ENCODE data around the gene SLC7A8.
"Not testable (repeated sequence)": the region's sequence is repeated elsewhere in the genome, so short reads cannot be mapped to it uniquely, and the experiment has no call there.

SLC7A8 gene

DNA sequence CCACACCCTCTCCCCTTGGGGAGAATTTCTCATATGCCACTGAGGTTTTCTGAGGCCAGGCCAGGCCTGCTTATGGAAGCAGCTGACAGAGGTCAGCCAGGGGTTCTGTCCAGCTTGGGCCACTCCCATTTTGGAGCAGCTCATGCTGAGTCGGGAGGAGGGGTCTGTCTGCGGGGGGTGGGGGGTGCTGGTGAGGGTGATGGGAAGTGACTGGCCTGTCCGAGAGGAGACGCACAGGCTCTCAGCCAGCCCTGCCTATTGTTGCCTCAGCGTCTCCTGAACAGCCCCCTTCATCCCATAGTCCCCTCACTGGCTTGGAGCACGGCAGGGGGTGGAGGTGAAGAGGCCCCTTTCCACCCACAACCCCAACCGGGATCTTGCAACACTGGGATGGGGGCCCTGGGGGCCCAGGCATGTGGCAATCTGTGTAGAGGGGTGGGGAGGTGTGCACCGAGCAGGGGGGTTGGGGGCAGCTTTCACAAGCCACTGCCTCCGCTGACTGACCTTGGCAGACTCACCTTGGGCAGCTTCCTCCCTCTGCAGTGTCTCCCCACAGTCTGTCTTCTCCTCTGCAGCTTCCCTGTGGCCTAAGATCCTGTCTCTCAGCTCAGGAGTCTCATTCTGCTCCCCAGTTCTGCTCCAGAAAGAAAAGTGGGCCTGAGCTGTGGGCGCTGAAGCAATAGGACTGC is 69.9 kb downstream of the SLC7A8 start:
- no peak for DNase-seq (ENCODE audit: low spot score)
- TF ChIP-seq, protein P1, sequence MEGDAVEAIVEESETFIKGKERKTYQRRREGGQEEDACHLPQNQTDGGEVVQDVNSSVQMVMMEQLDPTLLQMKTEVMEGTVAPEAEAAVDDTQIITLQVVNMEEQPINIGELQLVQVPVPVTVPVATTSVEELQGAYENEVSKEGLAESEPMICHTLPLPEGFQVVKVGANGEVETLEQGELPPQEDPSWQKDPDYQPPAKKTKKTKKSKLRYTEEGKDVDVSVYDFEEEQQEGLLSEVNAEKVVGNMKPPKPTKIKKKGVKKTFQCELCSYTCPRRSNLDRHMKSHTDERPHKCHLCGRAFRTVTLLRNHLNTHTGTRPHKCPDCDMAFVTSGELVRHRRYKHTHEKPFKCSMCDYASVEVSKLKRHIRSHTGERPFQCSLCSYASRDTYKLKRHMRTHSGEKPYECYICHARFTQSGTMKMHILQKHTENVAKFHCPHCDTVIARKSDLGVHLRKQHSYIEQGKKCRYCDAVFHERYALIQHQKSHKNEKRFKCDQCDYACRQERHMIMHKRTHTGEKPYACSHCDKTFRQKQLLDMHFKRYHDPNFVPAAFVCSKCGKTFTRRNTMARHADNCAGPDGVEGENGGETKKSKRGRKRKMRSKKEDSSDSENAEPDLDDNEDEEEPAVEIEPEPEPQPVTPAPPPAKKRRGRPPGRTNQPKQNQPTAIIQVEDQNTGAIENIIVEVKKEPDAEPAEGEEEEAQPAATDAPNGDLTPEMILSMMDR (IDR thresholded peaks at IDR 0.05; ENCODE audit: borderline replicate concordance, control extremely low read depth, extremely low read depth, insufficient read depth, missing control alignments), result no peak
- in situ Hi-C loops (cut with MboI; ENCODE audit: low sequenced_read_pairs, unreplicated experiment), result no loop called here

DNA sequence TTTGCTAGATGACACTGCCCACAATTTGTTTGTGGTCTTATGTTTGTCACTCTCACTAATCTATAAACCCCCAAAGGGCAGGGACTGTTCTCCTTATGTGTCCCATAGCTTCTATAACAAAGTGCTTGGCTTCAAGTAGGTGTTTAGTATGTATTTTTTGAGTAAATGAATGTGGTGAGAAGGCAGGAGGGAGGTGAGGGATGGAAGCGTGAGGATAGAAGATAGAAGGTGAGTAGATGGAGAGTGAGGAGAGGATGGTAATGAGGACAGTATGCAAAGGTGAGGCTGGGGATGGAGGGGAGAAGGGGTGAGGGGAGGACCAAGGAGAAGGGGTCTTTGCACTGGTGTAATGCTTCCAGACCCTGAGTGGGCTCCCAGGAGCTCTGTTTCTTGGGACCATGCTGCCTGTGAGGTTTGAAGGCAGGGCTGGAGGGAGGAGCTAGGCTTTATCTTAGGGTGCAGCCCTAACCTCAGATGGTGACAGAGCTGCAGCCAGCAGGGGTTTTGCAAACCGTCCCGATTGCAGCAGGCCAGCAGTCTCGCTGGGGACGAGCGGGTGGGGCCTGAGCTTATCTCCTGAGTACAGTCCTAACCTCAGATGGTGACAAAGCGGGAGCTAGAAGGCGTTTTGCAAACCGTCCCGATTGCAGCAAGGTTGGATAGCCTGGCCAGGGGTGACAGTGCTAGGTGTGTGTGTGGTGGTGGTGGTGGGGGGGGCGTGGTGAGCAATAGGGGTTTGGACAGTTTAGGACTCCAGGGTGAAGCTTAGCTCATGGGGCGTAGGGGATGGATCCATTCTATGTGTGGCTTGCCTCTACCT is 70.9 kb downstream of the SLC7A8 start:
- peak; percentile 13 for DNase-seq (ENCODE audit: low spot score)
- TF ChIP-seq, protein P1 (IDR thresholded peaks at IDR 0.05; ENCODE audit: borderline replicate concordance, control extremely low read depth, extremely low read depth, insufficient read depth, missing control alignments), result no peak
- in situ Hi-C loops (cut with MboI; ENCODE audit: low sequenced_read_pairs, unreplicated experiment), result no loop called here

DNA sequence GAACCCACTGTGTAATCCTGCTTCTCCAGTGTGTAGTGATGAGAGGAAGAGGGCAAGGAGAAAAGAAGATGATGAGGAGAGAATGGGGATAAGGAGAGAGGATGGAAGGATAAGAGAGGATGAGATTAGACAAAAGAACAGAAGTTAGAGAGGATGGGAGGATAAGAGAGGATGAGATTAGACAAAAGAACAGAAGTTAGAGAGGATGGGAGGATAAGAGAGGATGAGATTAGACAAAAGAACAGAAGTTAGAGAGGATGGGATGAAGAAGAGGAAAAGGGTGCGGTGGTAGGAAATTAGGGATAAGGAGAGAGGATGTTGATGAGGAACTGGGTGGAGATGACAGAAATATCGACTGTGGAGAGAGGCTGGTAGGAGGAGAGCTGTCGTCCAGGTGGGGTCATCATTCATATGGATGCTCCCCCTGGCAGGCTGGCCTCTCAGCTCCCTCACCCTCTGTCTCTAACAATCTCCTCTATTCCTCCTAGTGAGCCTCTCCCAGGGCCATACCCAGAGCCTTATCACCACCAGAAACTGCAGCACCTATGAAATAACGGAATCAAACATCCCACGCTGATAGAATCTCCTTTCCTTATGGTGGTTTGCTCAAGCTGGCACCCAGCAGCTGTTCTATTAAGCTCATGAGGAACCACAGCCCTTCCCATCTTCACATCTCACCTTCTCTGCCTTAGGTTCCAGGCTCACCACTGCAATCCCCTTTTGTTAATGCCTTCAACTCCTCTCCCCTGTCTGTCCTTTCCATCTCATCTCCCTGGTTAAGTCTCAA is 72.7 kb downstream of the SLC7A8 start:
- in situ Hi-C loops (cut with MboI; ENCODE audit: low sequenced_read_pairs, unreplicated experiment), result no loop called here
- TF ChIP-seq, protein P1 (IDR thresholded peaks at IDR 0.05; ENCODE audit: borderline replicate concordance, control extremely low read depth, extremely low read depth, insufficient read depth, missing control alignments), result no peak
- no peak for DNase-seq (ENCODE audit: low spot score)

DNA sequence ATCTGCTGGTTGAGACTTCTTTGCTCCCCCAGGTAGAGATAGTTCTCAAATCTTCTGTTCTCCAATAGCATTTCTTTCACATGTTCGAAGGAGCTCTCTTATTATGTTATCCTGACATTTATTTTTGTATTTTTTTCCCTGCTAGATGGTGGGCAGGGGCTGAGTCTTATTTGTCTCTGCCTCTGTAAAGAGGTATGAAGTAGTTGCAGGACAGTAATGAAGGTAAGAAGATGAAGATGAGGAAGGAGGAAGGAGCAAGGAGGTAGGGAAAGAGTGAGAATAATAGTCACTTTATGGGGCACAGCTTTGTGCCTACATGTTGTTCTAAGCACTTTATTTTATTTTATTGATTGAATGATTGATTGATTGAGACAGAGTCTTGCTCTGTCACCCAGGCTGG is 73.7 kb downstream of the SLC7A8 start:
- in situ Hi-C loops (cut with MboI; ENCODE audit: low sequenced_read_pairs, unreplicated experiment), result no loop called here
- DNase-seq (ENCODE audit: low spot score), result no peak
- TF ChIP-seq, protein P1 (IDR thresholded peaks at IDR 0.05; ENCODE audit: borderline replicate concordance, control extremely low read depth, extremely low read depth, insufficient read depth, missing control alignments), result no peak

DNA sequence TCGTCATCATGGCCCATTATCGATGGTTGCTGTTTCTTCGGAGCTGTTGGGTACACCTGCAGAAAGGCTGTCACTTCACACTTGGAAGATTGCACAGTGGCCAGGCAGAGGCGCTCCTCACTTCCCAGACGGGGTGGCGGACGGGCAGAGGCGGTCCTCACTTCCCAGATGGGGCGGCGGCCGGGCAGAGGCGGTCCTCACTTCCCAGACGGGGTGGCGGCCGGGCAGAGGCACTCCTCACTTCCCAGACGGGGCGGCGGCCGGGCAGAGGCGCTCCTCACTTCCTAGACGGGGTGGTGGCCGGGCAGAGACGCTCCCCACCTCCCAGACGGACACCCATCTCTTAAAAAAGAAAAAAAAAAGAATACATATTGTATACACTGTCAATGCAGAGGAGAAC is 75.3 kb downstream of the SLC7A8 start:
- DNase-seq (ENCODE audit: low spot score); in situ Hi-C loops (cut with MboI; ENCODE audit: low sequenced_read_pairs, unreplicated experiment): not testable (repeated sequence)

DNA sequence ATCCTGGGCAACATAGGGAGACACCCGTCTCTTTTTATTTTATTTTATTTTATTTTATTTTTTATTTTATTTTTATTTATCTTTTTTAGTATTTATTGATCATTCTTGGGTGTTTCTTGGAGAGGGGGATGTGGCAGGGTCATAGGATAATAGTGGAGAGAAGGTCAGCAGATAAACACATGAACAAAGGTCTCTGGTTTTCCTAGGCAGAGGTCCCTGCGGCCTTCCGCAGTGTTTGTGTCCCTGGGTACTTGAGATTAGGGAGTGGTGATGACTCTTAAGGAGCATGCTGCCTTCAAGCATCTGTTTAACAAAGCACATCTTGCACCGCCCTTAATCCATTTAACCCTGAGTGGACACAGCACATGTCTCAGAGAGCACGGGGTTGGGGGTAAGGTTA is 75.8 kb downstream of the SLC7A8 start:
- in situ Hi-C loops (cut with MboI; ENCODE audit: low sequenced_read_pairs, unreplicated experiment); DNase-seq (ENCODE audit: low spot score): not testable (repeated sequence)

DNA sequence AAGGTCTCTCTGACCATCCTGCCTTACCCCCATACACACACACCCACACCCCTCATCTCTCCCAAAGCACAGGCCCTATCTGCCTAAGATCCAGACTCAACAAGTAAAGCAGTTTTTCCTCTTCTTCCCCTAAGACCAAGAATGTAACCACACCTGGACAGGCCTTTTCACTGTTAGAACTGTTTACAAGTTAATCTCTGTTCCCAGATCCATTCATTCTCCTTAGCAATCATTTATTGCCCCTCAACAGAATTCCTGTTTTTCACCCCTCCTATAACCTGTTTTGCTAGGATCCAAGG is 76.8 kb downstream of the SLC7A8 start:
- DNase-seq (ENCODE audit: low spot score), result no peak
- TF ChIP-seq, protein P1 (IDR thresholded peaks at IDR 0.05; ENCODE audit: borderline replicate concordance, control extremely low read depth, extremely low read depth, insufficient read depth, missing control alignments), result no peak
- in situ Hi-C loops (cut with MboI; ENCODE audit: low sequenced_read_pairs, unreplicated experiment), result no loop called here

Data from GM13976 (cell line).